ENCODE measurements around the gene CLIC4.
A peak's percentile ranks its signal among the peaks of the same experiment; 100 is the strongest.

CLIC4 gene

DNA sequence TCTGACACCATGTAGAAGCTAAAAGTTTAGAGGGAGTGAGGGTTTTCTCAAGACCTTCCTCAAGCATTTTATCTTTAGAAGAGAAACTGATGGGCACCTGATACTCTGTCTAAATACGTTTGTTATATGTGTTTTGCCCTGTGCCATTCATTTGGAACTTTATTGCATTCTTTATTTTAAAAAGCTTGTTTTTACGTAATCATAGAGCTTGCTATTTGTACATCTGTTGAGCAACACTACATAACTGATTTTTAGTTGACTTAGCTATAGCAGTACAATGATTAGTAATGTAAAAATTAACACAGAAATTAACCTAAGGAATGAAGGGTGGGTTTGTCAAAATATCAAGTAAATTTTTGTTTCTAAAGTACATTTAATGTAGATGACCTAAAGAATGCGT, 96.3 kb downstream of the CLIC4 start:
- H3K27me3 ChIP-seq (replicated peaks in 2 of 5; ENCODE audit: control insufficient read depth in 4 of 5, insufficient read depth in 5 of 5, low read length in 4 of 5) = no peaks in the 10 kb centered on the region
- ChIA-PET CTCF (interaction anchor here (0.9 to 1.2 kb wide), 2 partner anchors 145 to 153 kb away, joined by 3 to 8 read pairs; no protein-coding TSS in a partner anchor), POLR2A (no interaction called here)
- peaks cover 3 to 21% (median 6%) of the 10 kb centered on the region in 4 experiments for H3K4me1 ChIP-seq (ENCODE audit: control extremely low read depth in 1 of 4, control insufficient read depth in 4 of 4, insufficient read depth in 4 of 4, low read length in 3 of 4)
- no peak for DNase-seq
- no peak overlapping the region for H3K27ac ChIP-seq (ENCODE audit: insufficient read depth in 1 of 2, low read depth in 1 of 2, low read length in 2 of 2, poor library complexity in 1 of 2, severe bottlenecking in 2 of 2)
- H3K36me3 ChIP-seq (ENCODE audit: control insufficient read depth in 4 of 4, insufficient read depth in 4 of 4, low read length in 3 of 4) = peaks cover 0 to 10% (median 6%) of the 10 kb centered on the region in 4 experiments
- H3K9me3 ChIP-seq (ENCODE audit: control extremely low read depth in 1 of 5, control insufficient read depth in 4 of 5, insufficient read depth in 2 of 5, low read depth in 1 of 5, low read length in 4 of 5) = no peaks in the 10 kb centered on the region
- H3K4me3 ChIP-seq (ENCODE audit: control insufficient read depth in 1 of 7, extremely low read depth in 1 of 7, insufficient read depth in 4 of 7, low read depth in 2 of 7, low read length in 6 of 7) = no peak overlapping the region
- WGBS (ENCODE audit: insufficient coverage) = no CpG with 5 or more reads among the region's 3 CpGs

GRCh38 chr1:24846671-24847070, 101.4 kb downstream of the CLIC4 start:
- Histone ChIP-seq H3K4me1 (ENCODE audit: control extremely low read depth in 1 of 4, control insufficient read depth in 4 of 4, insufficient read depth in 4 of 4, low read length in 3 of 4) (peaks cover 18 to 56% (median 39%) of the 10 kb centered on the region in 4 experiments), H3K27ac (ENCODE audit: insufficient read depth in 1 of 2, low read depth in 1 of 2, low read length in 2 of 2, poor library complexity in 1 of 2, severe bottlenecking in 2 of 2) (peak overlapping the region in 1 of 2 experiments; percentile 26), H3K36me3 (ENCODE audit: control insufficient read depth in 4 of 4, insufficient read depth in 4 of 4, low read length in 3 of 4) (peaks cover 0 to 2% (median 0%) of the 10 kb centered on the region in 4 experiments), H3K9me3 (ENCODE audit: control extremely low read depth in 1 of 5, control insufficient read depth in 4 of 5, insufficient read depth in 2 of 5, low read depth in 1 of 5, low read length in 4 of 5) (no peaks in the 10 kb centered on the region), H3K4me3 (ENCODE audit: control insufficient read depth in 1 of 7, extremely low read depth in 1 of 7, insufficient read depth in 4 of 7, low read depth in 2 of 7, low read length in 6 of 7) (no peak overlapping the region), H3K27me3 (replicated peaks in 2 of 5; ENCODE audit: control insufficient read depth in 4 of 5, insufficient read depth in 5 of 5, low read length in 4 of 5) (no peaks in the 10 kb centered on the region)
- peak in 2 of 3 donors; percentile 51 to 61 for DNase-seq
- 73% methylated on average over 3 of the region's 4 CpGs for WGBS (ENCODE audit: insufficient coverage)
- POLR2A ChIA-PET = interaction anchor here (0.6 kb wide), 1 partner anchor 159 kb away, joined by 3 read pairs; no protein-coding TSS in a partner anchor
- CTCF ChIA-PET = interaction anchor here (1.0 to 6.2 kb wide), 10 partner anchors 10 to 359 kb away, joined by 3 to 40 read pairs (median 14); no protein-coding TSS in a partner anchor

DNA sequence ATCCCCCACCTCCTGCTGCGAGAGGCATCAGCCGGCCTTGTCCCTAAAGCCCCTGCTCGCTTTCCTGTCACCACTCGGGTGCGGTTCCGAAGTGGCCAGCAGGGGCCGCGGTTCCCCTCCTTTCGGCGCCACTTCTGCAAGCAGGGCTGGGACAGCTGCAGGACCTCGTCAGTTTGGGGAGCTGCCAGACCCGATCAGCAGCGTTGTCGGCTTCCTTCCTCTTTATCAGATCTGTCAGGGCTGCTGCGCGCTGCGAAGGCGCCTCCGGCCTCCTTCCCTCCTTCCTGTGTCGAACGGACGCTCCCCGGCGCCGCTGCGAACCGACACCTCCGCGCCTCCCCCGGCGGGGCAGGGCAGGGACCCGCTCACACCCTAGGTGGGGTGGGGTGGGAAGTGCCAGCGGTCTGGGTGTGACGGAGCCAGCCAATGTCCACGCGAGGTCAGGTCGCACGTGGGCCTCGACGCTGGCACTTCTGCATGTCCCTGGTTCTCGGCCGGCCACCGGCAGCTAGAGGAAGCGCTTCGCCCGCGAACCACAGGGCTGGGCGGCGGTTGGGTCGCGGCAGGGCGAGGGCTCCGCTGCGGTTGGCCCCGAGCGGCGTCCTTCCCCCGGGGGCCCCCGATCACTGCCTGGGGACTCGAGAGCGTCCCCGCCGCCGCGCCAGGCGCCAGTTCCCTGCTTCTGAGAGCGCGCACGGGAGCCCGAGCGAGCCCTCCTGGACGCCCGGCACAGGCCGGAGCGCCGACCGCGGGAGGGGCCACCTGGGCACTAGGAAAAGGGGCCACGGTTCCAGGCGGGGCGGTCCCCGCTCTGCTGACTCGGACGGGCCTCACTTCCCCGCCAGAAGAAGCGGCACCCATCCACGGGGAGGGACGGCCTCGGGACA, 103.0 kb downstream of the CLIC4 start:
- Histone ChIP-seq H3K4me1 (ENCODE audit: control extremely low read depth in 1 of 4, control insufficient read depth in 4 of 4, insufficient read depth in 4 of 4, low read length in 3 of 4) (peaks cover 18 to 62% (median 49%) of the 10 kb centered on the region in 4 experiments), H3K36me3 (ENCODE audit: control insufficient read depth in 4 of 4, insufficient read depth in 4 of 4, low read length in 3 of 4) (no peaks in the 10 kb centered on the region), H3K4me3 (ENCODE audit: control insufficient read depth in 1 of 7, extremely low read depth in 1 of 7, insufficient read depth in 4 of 7, low read depth in 2 of 7, low read length in 6 of 7) (peak overlapping the region; percentile 0 to 71 (median 57)), H3K27ac (ENCODE audit: insufficient read depth in 1 of 2, low read depth in 1 of 2, low read length in 2 of 2, poor library complexity in 1 of 2, severe bottlenecking in 2 of 2) (peak overlapping the region in 1 of 2 experiments; percentile 58), H3K9me3 (ENCODE audit: control extremely low read depth in 1 of 5, control insufficient read depth in 4 of 5, insufficient read depth in 2 of 5, low read depth in 1 of 5, low read length in 4 of 5) (no peaks in the 10 kb centered on the region), H3K27me3 (replicated peaks in 2 of 5; ENCODE audit: control insufficient read depth in 4 of 5, insufficient read depth in 5 of 5, low read length in 4 of 5) (no peaks in the 10 kb centered on the region)
- under 1% methylated on average over 78 of the region's 89 CpGs for WGBS (ENCODE audit: insufficient coverage)
- ChIA-PET CTCF (interaction anchor here (0.7 to 8.2 kb wide), 23 partner anchors 8 to 357 kb away, joined by 3 to 91 read pairs (median 7); no protein-coding TSS in a partner anchor), POLR2A (interaction anchor here (0.7 to 2.7 kb wide), 6 partner anchors 16 to 186 kb away, joined by 3 to 18 read pairs (median 7); partner anchors contain the start of gene RUNX3)
- DNase-seq = peak; percentile 98 to 99 (median 99)

- CTCF ChIA-PET = interaction anchor here (0.6 to 8.2 kb wide), 20 partner anchors 11 to 377 kb away, joined by 3 to 91 read pairs (median 6); no protein-coding TSS in a partner anchor
- Histone ChIP-seq H3K36me3 (ENCODE audit: control insufficient read depth in 4 of 4, insufficient read depth in 4 of 4, low read length in 3 of 4) (no peaks in the 10 kb centered on the region), H3K4me3 (ENCODE audit: control insufficient read depth in 1 of 7, extremely low read depth in 1 of 7, insufficient read depth in 4 of 7, low read depth in 2 of 7, low read length in 6 of 7) (no peak overlapping the region), H3K27ac (ENCODE audit: insufficient read depth in 1 of 2, low read depth in 1 of 2, low read length in 2 of 2, poor library complexity in 1 of 2, severe bottlenecking in 2 of 2) (no peak overlapping the region), H3K27me3 (replicated peaks in 2 of 5; ENCODE audit: control insufficient read depth in 4 of 5, insufficient read depth in 5 of 5, low read length in 4 of 5) (no peaks in the 10 kb centered on the region), H3K9me3 (ENCODE audit: control extremely low read depth in 1 of 5, control insufficient read depth in 4 of 5, insufficient read depth in 2 of 5, low read depth in 1 of 5, low read length in 4 of 5) (no peaks in the 10 kb centered on the region), H3K4me1 (ENCODE audit: control extremely low read depth in 1 of 4, control insufficient read depth in 4 of 4, insufficient read depth in 4 of 4, low read length in 3 of 4) (peaks cover 18 to 57% (median 50%) of the 10 kb centered on the region in 4 experiments)
- DNase-seq = peak in 2 of 3 donors; percentile 55 to 65
- 12% methylated on average over 7 of the region's 9 CpGs for WGBS (ENCODE audit: insufficient coverage)
- POLR2A ChIA-PET = interaction anchor here (0.7 to 2.7 kb wide), 5 partner anchors 23 to 185 kb away, joined by 3 to 18 read pairs (median 11); partner anchors contain the start of gene RUNX3
Measured at GRCh38 chr1:24849672-24850295, 104.5 kb downstream of the CLIC4 start.

DNA sequence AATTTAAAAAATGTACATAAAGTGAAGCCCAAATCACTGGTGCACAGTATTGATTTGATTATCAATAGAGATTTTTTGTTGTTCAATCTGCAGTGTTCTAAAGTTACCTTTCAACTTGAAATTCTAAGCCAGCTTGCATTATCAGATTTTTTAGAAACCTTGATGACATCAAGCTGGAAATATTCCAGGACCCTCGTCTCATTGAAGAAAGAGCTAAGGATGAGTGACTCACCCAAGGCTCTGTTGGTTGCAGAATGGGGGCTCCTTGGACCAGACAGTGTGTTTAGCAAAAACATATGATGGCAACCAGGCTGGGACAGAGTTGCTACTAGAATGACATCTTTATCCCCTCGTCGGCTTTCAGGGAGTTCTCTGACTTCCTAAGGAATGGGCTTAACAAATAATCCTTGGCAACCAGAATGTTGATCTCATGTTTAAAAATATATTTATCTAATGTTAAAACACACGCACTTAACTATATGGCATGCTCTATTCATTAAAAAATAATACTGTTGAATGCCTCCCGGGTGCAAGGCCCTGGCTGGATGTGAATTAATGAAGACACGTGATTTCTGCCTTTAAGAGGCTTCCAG, 105.2 kb downstream of the CLIC4 start:
- H3K27me3 ChIP-seq (replicated peaks in 2 of 5; ENCODE audit: control insufficient read depth in 4 of 5, insufficient read depth in 5 of 5, low read length in 4 of 5) = no peaks in the 10 kb centered on the region
- WGBS (ENCODE audit: insufficient coverage) = 86% methylated on average over 5 of the region's 6 CpGs
- peak in 2 of 3 donors; percentile 50 to 68 for DNase-seq
- ChIA-PET POLR2A (interaction anchor here (0.6 kb wide), 1 partner anchor 77 kb away, joined by 3 read pairs; no protein-coding TSS in a partner anchor), CTCF (interaction anchor here (0.7 to 8.2 kb wide), 12 partner anchors 12 to 299 kb away, joined by 3 to 91 read pairs (median 6); no protein-coding TSS in a partner anchor)
- no peaks in the 10 kb centered on the region for H3K36me3 ChIP-seq (ENCODE audit: control insufficient read depth in 4 of 4, insufficient read depth in 4 of 4, low read length in 3 of 4)
- H3K4me1 ChIP-seq (ENCODE audit: control extremely low read depth in 1 of 4, control insufficient read depth in 4 of 4, insufficient read depth in 4 of 4, low read length in 3 of 4) = peaks cover 18 to 58% (median 53%) of the 10 kb centered on the region in 4 experiments
- no peak overlapping the region for H3K27ac ChIP-seq (ENCODE audit: insufficient read depth in 1 of 2, low read depth in 1 of 2, low read length in 2 of 2, poor library complexity in 1 of 2, severe bottlenecking in 2 of 2)
- H3K4me3 ChIP-seq (ENCODE audit: control insufficient read depth in 1 of 7, extremely low read depth in 1 of 7, insufficient read depth in 4 of 7, low read depth in 2 of 7, low read length in 6 of 7) = no peak overlapping the region
- no peaks in the 10 kb centered on the region for H3K9me3 ChIP-seq (ENCODE audit: control extremely low read depth in 1 of 5, control insufficient read depth in 4 of 5, insufficient read depth in 2 of 5, low read depth in 1 of 5, low read length in 4 of 5)

DNA sequence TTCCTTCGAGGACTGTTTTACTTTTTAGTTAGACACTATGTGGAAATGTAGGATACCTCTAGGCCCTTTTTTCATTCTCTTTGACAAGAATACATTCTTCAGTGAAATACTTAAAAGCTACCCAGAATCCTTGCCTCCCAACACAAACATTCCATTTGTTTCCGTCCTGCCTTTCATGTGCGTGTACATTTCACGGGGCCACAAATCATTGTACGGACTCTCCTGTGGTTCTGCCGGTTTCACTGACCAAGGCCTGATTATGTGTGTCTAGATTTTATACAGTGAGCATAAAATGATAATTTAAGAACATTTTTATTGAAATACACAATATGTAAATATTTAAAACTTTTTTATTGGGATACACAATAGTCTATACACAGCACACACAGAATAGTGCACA, 108.4 kb downstream of the CLIC4 start:
- Histone ChIP-seq H3K36me3 (ENCODE audit: control insufficient read depth in 4 of 4, insufficient read depth in 4 of 4, low read length in 3 of 4) (no peaks in the 10 kb centered on the region), H3K27ac (ENCODE audit: insufficient read depth in 1 of 2, low read depth in 1 of 2, low read length in 2 of 2, poor library complexity in 1 of 2, severe bottlenecking in 2 of 2) (no peak overlapping the region), H3K4me3 (ENCODE audit: control insufficient read depth in 1 of 7, extremely low read depth in 1 of 7, insufficient read depth in 4 of 7, low read depth in 2 of 7, low read length in 6 of 7) (no peak overlapping the region), H3K4me1 (ENCODE audit: control extremely low read depth in 1 of 4, control insufficient read depth in 4 of 4, insufficient read depth in 4 of 4, low read length in 3 of 4) (peaks cover 8 to 45% (median 31%) of the 10 kb centered on the region in 4 experiments), H3K27me3 (replicated peaks in 2 of 5; ENCODE audit: control insufficient read depth in 4 of 5, insufficient read depth in 5 of 5, low read length in 4 of 5) (no peaks in the 10 kb centered on the region), H3K9me3 (ENCODE audit: control extremely low read depth in 1 of 5, control insufficient read depth in 4 of 5, insufficient read depth in 2 of 5, low read depth in 1 of 5, low read length in 4 of 5) (no peaks in the 10 kb centered on the region)
- CTCF ChIA-PET = interaction anchor here (1.0 to 8.2 kb wide), 3 partner anchors 33 to 59 kb away, joined by 3 to 91 read pairs (median 5); no protein-coding TSS in a partner anchor
- POLR2A ChIA-PET = interaction anchor here (0.6 kb wide), 1 partner anchor 64 kb away, joined by 3 read pairs; no protein-coding TSS in a partner anchor
- 100% methylated on average over 1 of the region's 6 CpGs for WGBS (ENCODE audit: insufficient coverage)
- DNase-seq = no peak
